Lower leg skin (tissue), 3 donors: Measurements from ENCODE around the gene PYY.

Experiments used
- POLR2A ChIP-seq, 2 donors: fragments of 450-650 bp; IDR thresholded peaks; one replicate each; pipeline ENCODE4 v1.6.1; 2016 to 2017; ENCODE audit warnings: antibody characterized with exemption in 2 of 2, mild to moderate bottlenecking in 1 of 2, moderate library complexity in 1 of 2
- TF ChIP-seq, protein P1 (sequence below), 3 donors: fragments of 450-650 bp; IDR thresholded peaks; one replicate each; pipeline ENCODE4 v1.5.1; 2016; ENCODE audit warnings: antibody characterized with exemption in 3 of 3, mild to moderate bottlenecking in 3 of 3, moderate library complexity in 2 of 3

DNA sequence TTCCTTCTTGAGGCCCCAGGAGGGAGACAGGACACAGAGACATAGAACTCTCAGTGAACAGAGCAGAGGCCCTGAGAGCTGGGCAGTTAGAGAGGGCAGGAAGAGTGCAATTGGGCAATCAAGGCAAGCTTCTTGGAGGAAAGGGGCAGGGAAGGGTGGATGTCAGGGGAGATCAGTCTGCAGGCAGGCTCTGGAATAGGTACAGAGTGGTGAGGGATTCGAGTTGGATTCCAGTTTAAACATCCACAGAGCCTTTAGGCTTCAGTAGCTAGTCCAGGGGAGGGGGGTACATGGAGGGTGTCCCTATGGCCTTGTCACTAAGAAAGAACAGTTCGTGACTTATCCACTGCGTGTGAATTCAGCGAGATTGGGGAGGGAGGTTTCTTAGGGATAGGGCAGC is 2.0 kb downstream of the PYY start:
- TF ChIP-seq, protein P1, sequence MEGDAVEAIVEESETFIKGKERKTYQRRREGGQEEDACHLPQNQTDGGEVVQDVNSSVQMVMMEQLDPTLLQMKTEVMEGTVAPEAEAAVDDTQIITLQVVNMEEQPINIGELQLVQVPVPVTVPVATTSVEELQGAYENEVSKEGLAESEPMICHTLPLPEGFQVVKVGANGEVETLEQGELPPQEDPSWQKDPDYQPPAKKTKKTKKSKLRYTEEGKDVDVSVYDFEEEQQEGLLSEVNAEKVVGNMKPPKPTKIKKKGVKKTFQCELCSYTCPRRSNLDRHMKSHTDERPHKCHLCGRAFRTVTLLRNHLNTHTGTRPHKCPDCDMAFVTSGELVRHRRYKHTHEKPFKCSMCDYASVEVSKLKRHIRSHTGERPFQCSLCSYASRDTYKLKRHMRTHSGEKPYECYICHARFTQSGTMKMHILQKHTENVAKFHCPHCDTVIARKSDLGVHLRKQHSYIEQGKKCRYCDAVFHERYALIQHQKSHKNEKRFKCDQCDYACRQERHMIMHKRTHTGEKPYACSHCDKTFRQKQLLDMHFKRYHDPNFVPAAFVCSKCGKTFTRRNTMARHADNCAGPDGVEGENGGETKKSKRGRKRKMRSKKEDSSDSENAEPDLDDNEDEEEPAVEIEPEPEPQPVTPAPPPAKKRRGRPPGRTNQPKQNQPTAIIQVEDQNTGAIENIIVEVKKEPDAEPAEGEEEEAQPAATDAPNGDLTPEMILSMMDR (IDR thresholded peaks at IDR 0.05): no peak
- no peak for TF ChIP-seq POLR2A (IDR thresholded peaks at IDR 0.05)
